Measurements from ENCODE around the gene ENOX1. TPM values are rescaled to one million over a fixed set of nuclear protein-coding genes. Genes with fewer than 3 reads are reported as not detected.

Gene ENOX1
- polyA plus RNA-seq, 1 donor (not counting 4 experiments of a cell fraction or from before 2014, with no cell fraction given), result 1.1 TPM

GRCh38 chr13:43769529-43769928, 17.2 kb downstream of the ENOX1 start:
- H3K9me3 ChIP-seq (ENCODE audit: control insufficient read depth, low read depth, low read length), result no peaks in the 10 kb centered on the region
- H3K4me3 ChIP-seq (ENCODE audit: control insufficient read depth in 2 of 3, extremely low read depth in 1 of 3, insufficient read depth in 2 of 3, low read depth in 1 of 3, low read length in 3 of 3), result no peak overlapping the region
- H3K9me1 ChIP-seq (ENCODE audit: control insufficient read depth, extremely low read depth, insufficient read depth, low read length), result no peaks in the 10 kb centered on the region
- FAIRE-seq (no peak), DNase-seq (ENCODE audit: low read depth, low spot score) (no peak)
- H3K9ac ChIP-seq (ENCODE audit: control insufficient read depth, extremely low read depth, insufficient read depth, low read length), result no peak overlapping the region
- H3K4me2 ChIP-seq (ENCODE audit: control insufficient read depth, extremely low read depth, insufficient read depth, low read depth, low read length), result no peak overlapping the region
- TF ChIP-seq CTCF (optimal IDR thresholded peaks at IDR 0.05 in 1 of 3, IDR thresholded peaks at IDR 0.05 in 1 of 3, conservative IDR thresholded peaks at IDR 0.05 in 1 of 3; ENCODE audit: extremely low read depth in 1 of 3, insufficient read depth in 2 of 3, low read length in 3 of 3), result no peak
- TF ChIP-seq EZH2 (IDR thresholded peaks at IDR 0.05; ENCODE audit: low read length), result no peak
- no peaks in the 10 kb centered on the region for H3K36me3 ChIP-seq (ENCODE audit: control insufficient read depth in 2 of 2, extremely low read depth in 1 of 2, insufficient read depth in 2 of 2, low read length in 2 of 2)
- no peak overlapping the region for H3K27ac ChIP-seq (ENCODE audit: control insufficient read depth, insufficient read depth, low read length)
- dilution Hi-C loops (cut with MboI; ENCODE audit: extremely low pct_ligation_motif_present, low sequenced_read_pairs), result no loop called here
- no peaks in the 10 kb centered on the region for H3K79me2 ChIP-seq (ENCODE audit: control insufficient read depth, insufficient read depth, low read length)
- no peaks in the 10 kb centered on the region for H4K20me1 ChIP-seq (ENCODE audit: control insufficient read depth, extremely low read depth, insufficient read depth, low read length)
- H3K4me1 ChIP-seq (ENCODE audit: control insufficient read depth, extremely low read depth, insufficient read depth, low read length), result peaks cover 3% of the 10 kb centered on the region
- no peak overlapping the region for H2AFZ ChIP-seq (ENCODE audit: control insufficient read depth, low read length)
- no peaks in the 10 kb centered on the region for H3K27me3 ChIP-seq (ENCODE audit: control insufficient read depth, extremely low read depth, insufficient read depth, low read length)

- dilution Hi-C loops (cut with MboI; ENCODE audit: extremely low pct_ligation_motif_present, low sequenced_read_pairs), result no loop called here
- Histone ChIP-seq H3K4me2 (ENCODE audit: control insufficient read depth, extremely low read depth, insufficient read depth, low read depth, low read length) (no peak overlapping the region), H3K9me3 (ENCODE audit: control insufficient read depth, low read depth, low read length) (no peaks in the 10 kb centered on the region), H4K20me1 (ENCODE audit: control insufficient read depth, extremely low read depth, insufficient read depth, low read length) (no peaks in the 10 kb centered on the region), H2AFZ (ENCODE audit: control insufficient read depth, low read length) (no peak overlapping the region), H3K4me1 (ENCODE audit: control insufficient read depth, extremely low read depth, insufficient read depth, low read length) (peaks cover 3% of the 10 kb centered on the region), H3K4me3 (ENCODE audit: control insufficient read depth in 2 of 3, extremely low read depth in 1 of 3, insufficient read depth in 2 of 3, low read depth in 1 of 3, low read length in 3 of 3) (no peak overlapping the region), H3K27me3 (ENCODE audit: control insufficient read depth, extremely low read depth, insufficient read depth, low read length) (no peaks in the 10 kb centered on the region), H3K36me3 (ENCODE audit: control insufficient read depth in 2 of 2, extremely low read depth in 1 of 2, insufficient read depth in 2 of 2, low read length in 2 of 2) (no peaks in the 10 kb centered on the region), H3K79me2 (ENCODE audit: control insufficient read depth, insufficient read depth, low read length) (no peaks in the 10 kb centered on the region), H3K9me1 (ENCODE audit: control insufficient read depth, extremely low read depth, insufficient read depth, low read length) (no peaks in the 10 kb centered on the region), H3K9ac (ENCODE audit: control insufficient read depth, extremely low read depth, insufficient read depth, low read length) (no peak overlapping the region), H3K27ac (ENCODE audit: control insufficient read depth, insufficient read depth, low read length) (no peak overlapping the region)
- FAIRE-seq (peak; percentile 26), DNase-seq (ENCODE audit: low read depth, low spot score) (no peak)
- TF ChIP-seq EZH2 (IDR thresholded peaks at IDR 0.05; ENCODE audit: low read length) (no peak), CTCF (optimal IDR thresholded peaks at IDR 0.05 in 1 of 3, IDR thresholded peaks at IDR 0.05 in 1 of 3, conservative IDR thresholded peaks at IDR 0.05 in 1 of 3; ENCODE audit: extremely low read depth in 1 of 3, insufficient read depth in 2 of 3, low read length in 3 of 3) (no peak)
Observed at GRCh38 chr13:43767341-43767931, 19.3 kb downstream of the ENOX1 start.

All from keratinocyte (primary cell).